NCI-H526 (cell line): ENCODE data around the gene TIMM50.

ENCODE experiments used
- DNase-seq, 2 experiments: peaks; one replicate each; lab custom pipeline; 2025; lab: John Stamatoyannopoulos, UW

Gene TIMM50

GRCh38 chr19:39533003-39533512 is 52.4 kb downstream of the TIMM50 start:
- no peak for DNase-seq

GRCh38 chr19:39533791-39534190 is 53.2 kb downstream of the TIMM50 start:
- no peak for DNase-seq

GRCh38 chr19:39539165-39539517 is 58.5 kb downstream of the TIMM50 start:
- DNase-seq, result no peak

- peak; percentile 84 to 96 for DNase-seq
Measured at GRCh38 chr19:39539518-39540332, 59.1 kb downstream of the TIMM50 start, which contains the start of gene EID2. TSS of gene EID2 (minus strand) at chr19:39540161. CDS start at chr19:39540079, 82 bp downstream.

- DNase-seq, result no peak
Measured at GRCh38 chr19:39540333-39540673, 59.7 kb downstream of the TIMM50 start.
